Upper lobe of left lung (tissue), 6 donors: ENCODE data around the gene PLPPR3. TPM values are rescaled to one million over a fixed set of nuclear protein-coding genes. Genes with fewer than 3 reads are reported as not detected.

Source experiments
- ATAC-seq, 2 donors: fragments of 200-7000 bp; cut with Tn5 transposase; one replicate each; pipeline ENCODE4 v1.9.1; 2022; ENCODE audit warnings: mild to moderate bottlenecking in 2 of 2, moderate library complexity in 2 of 2; ENCODE audit not compliant: low FRiP score in 2 of 2
- DNase-seq, 2 donors: peaks; one replicate each; pipeline ENCODE4 v3.0.0-alpha.2; 2019 to 2020
- H3K27ac ChIP-seq, 4 donors: fragments of 200-600 bp; sonication (generic); one replicate each; pipeline ENCODE4 v1.5.1; 2016 to 2019
- H3K27me3 ChIP-seq, 4 donors: fragments of 200-600 bp; sonication (generic); one replicate each; pipeline ENCODE4 v1.5.1; 2017 to 2019
- H3K36me3 ChIP-seq, 4 donors: fragments of 200-600 bp; sonication (generic); one replicate each; pipeline ENCODE4 v1.5.1; 2016 to 2019
- H3K4me1 ChIP-seq, 4 donors: fragments of 200-600 bp; sonication (generic); one replicate each; pipeline ENCODE4 v1.5.1; 2018 to 2019
- H3K4me3 ChIP-seq, 4 donors: fragments of 200-600 bp; sonication (generic); one replicate each; pipeline ENCODE4 v1.5.1; 2017 to 2019; ENCODE audit warnings: mild to moderate bottlenecking in 2 of 4, moderate library complexity in 1 of 4
- H3K9me3 ChIP-seq, 4 donors: fragments of 200-600 bp; sonication (generic); one replicate each; pipeline ENCODE4 v1.5.1; 2018 to 2019
- CTCF ChIP-seq, 6 experiments: fragments of 450-650 bp in 4 of 6; fragments of 200-600 bp in 2 of 6; sonication (generic) in 2 of 6; IDR thresholded peaks; one replicate each; pipeline ENCODE4 v1.5.1; 2016 to 2019; ENCODE audit warnings: antibody characterized with exemption in 6 of 6
- EP300 ChIP-seq, 4 donors: sonication (generic); formaldehyde crosslinking; IDR thresholded peaks; one replicate each; pipeline ENCODE4 v1.5.1; 2017; ENCODE audit warnings: antibody characterized with exemption in 4 of 4, control low read depth in 2 of 4
- POLR2A ChIP-seq, 4 donors: fragments of 450-650 bp; IDR thresholded peaks; one replicate each; pipeline ENCODE4 v1.5.1; 2016 to 2017; ENCODE audit warnings: antibody characterized with exemption in 4 of 4, mild to moderate bottlenecking in 2 of 4
- POLR2AphosphoS5 ChIP-seq, 2 donors: sonication (generic); formaldehyde crosslinking; IDR thresholded peaks; one replicate each; pipeline ENCODE4 v1.5.1; 2017; ENCODE audit warnings: antibody characterized with exemption in 2 of 2
- WGBS, 2 donors: methylation state at CpG; one replicate each; pipeline ENCODE4 v1.1.5; 2017 to 2018; 5-methylcytosine and 5-hydroxymethylcytosine counted together
- total RNA-seq, 6 donors: library from RNA; depleted of rRNA in 4 of 6; stranded (reverse); fragments of >200 nt in 4 of 6; gene quantifications; one replicate each; pipeline versions ENCODE4 v1.1.0 to v1.2.1, GENCODE V29; 2016 to 2021
- donor health status: DM: no; HTN: no; CAD: no; lungs with moderate emphysema.
- donor health status: DM: no; HTN: yes; CAD: no; lungs with severe emphysema.

PLPPR3 gene
- total RNA-seq, 6 donors from 2014 or later = 0.63 to 14.2 (median 5.6) TPM

GRCh38 chr19:806815-807421, 14.8 kb downstream of the PLPPR3 start:
- 90 to 91% methylated on average over 27 to 34 of the region's 34 CpGs for whole genome bisulfite sequencing, 2 donors
- Histone ChIP-seq H3K27me3 (no peaks in the 10 kb centered on the region), H3K27ac (no peak overlapping the region), H3K9me3 (no peaks in the 10 kb centered on the region), H3K36me3 (peaks cover 83 to 98% (median 88%) of the 10 kb centered on the region in 4 donors), H3K4me1 (peaks cover 14 to 32% (median 18%) of the 10 kb centered on the region in 4 donors), H3K4me3 (no peak overlapping the region)
- ATAC-seq (no peak), DNase-seq (peak in 1 of 2 donors; percentile 75)
- TF ChIP-seq EP300 (IDR thresholded peaks at IDR 0.05) (no peak), POLR2AphosphoS5 (IDR thresholded peaks at IDR 0.05) (no peak), CTCF (IDR thresholded peaks at IDR 0.05) (no peak), POLR2A (IDR thresholded peaks at IDR 0.05) (no peak)

- peaks cover 25 to 43% (median 29%) of the 10 kb centered on the region in 4 donors for H3K4me1 ChIP-seq
- no peaks in the 10 kb centered on the region for H3K27me3 ChIP-seq
- no peak for ATAC-seq
- no peak overlapping the region for H3K27ac ChIP-seq
- WGBS, 2 donors = 92 to 94% methylated on average over 67 to 80 of the region's 93 CpGs
- H3K9me3 ChIP-seq = no peaks in the 10 kb centered on the region
- H3K36me3 ChIP-seq = peaks cover 73 to 97% (median 86%) of the 10 kb centered on the region in 4 donors
- peak in 1 of 2 donors; percentile 84 for DNase-seq
- TF ChIP-seq POLR2A (IDR thresholded peaks at IDR 0.05) = no peak
- TF ChIP-seq EP300 (IDR thresholded peaks at IDR 0.05) = no peak
- no peak for TF ChIP-seq POLR2AphosphoS5 (IDR thresholded peaks at IDR 0.05)
- H3K4me3 ChIP-seq = no peak overlapping the region
Measured at GRCh38 chr19:805600-806550, 15.9 kb downstream of the PLPPR3 start.

- Histone ChIP-seq H3K27me3 (no peaks in the 10 kb centered on the region), H3K27ac (no peak overlapping the region), H3K4me3 (no peak overlapping the region), H3K4me1 (peaks cover 32 to 50% (median 36%) of the 10 kb centered on the region in 4 donors), H3K36me3 (peaks cover 65 to 97% (median 82%) of the 10 kb centered on the region in 4 donors), H3K9me3 (no peaks in the 10 kb centered on the region)
- 71 to 93% methylated on average over 23 to 30 of the region's 33 CpGs for WGBS, 2 donors
- TF ChIP-seq EP300 (IDR thresholded peaks at IDR 0.05) (no peak), POLR2A (IDR thresholded peaks at IDR 0.05) (no peak), CTCF (IDR thresholded peaks at IDR 0.05) (peak in 1 of 6 experiments; percentile 51)
- no peak for ATAC-seq
- DNase-seq = peak in 1 of 2 donors; percentile 86
Measured at GRCh38 chr19:805166-805551, 16.6 kb downstream of the PLPPR3 start.

GRCh38 chr19:804419-805165, 17.2 kb downstream of the PLPPR3 start:
- Histone ChIP-seq H3K9me3 (no peaks in the 10 kb centered on the region), H3K4me3 (no peak overlapping the region), H3K27ac (no peak overlapping the region), H3K4me1 (peaks cover 38 to 55% (median 42%) of the 10 kb centered on the region in 4 donors), H3K36me3 (peaks cover 61 to 97% (median 80%) of the 10 kb centered on the region in 4 donors), H3K27me3 (no peaks in the 10 kb centered on the region)
- DNase-seq (peak in 1 of 2 donors; percentile 81), ATAC-seq (no peak)
- TF ChIP-seq EP300 (IDR thresholded peaks at IDR 0.05) = no peak
- TF ChIP-seq POLR2A (IDR thresholded peaks at IDR 0.05) = no peak
- no peak for TF ChIP-seq CTCF (IDR thresholded peaks at IDR 0.05)
- TF ChIP-seq POLR2AphosphoS5 (IDR thresholded peaks at IDR 0.05) = no peak
- 93 to 100% methylated on average over 9 to 35 of the region's 53 CpGs for WGBS, 2 donors
